Ishikawa (cell line): Measurements from ENCODE around the gene POLH.
A peak's percentile ranks its signal among the peaks of the same experiment; 100 is the strongest.

Experiments used
- CEBPB ChIP-seq: IDR thresholded peaks from 2 replicates; pipeline ENCODE4 v1.6.1; 2012
- CREB1 ChIP-seq: IDR thresholded peaks from 2 replicates; pipeline ENCODE4 v1.6.1; 2012; ENCODE audit warnings: low read depth
- EGR1 ChIP-seq: IDR thresholded peaks from 2 replicates; pipeline ENCODE4 v1.6.1; 2012
- EP300 ChIP-seq: IDR thresholded peaks from 2 replicates; pipeline ENCODE4 v1.6.1; 2012; ENCODE audit warnings: borderline replicate concordance
- FOXM1 ChIP-seq: IDR thresholded peaks from 2 replicates; pipeline ENCODE4 v1.6.1; 2012; ENCODE audit warnings: low read depth, borderline replicate concordance
- MAX ChIP-seq: IDR thresholded peaks from 2 replicates; pipeline ENCODE4 v1.6.1; 2012
- NFIC ChIP-seq: IDR thresholded peaks from 2 replicates; pipeline ENCODE4 v1.6.1; 2012
- RAD21 ChIP-seq: IDR thresholded peaks from 2 replicates; pipeline ENCODE4 v1.6.1; 2012; ENCODE audit warnings: low read depth
- REST ChIP-seq: IDR thresholded peaks from 2 replicates; pipeline ENCODE4 v1.6.1; 2012; ENCODE audit warnings: low read depth, mild to moderate bottlenecking
- TAF1 ChIP-seq: IDR thresholded peaks from 2 replicates; pipeline ENCODE4 v1.6.1; 2012; ENCODE audit warnings: low read depth, mild to moderate bottlenecking
- TCF12 ChIP-seq: IDR thresholded peaks from 2 replicates; pipeline ENCODE4 v1.6.1; 2012; ENCODE audit warnings: low read depth
- TEAD4 ChIP-seq: IDR thresholded peaks from 2 replicates; pipeline ENCODE4 v1.6.1; 2012
- USF1 ChIP-seq: IDR thresholded peaks from 2 replicates; pipeline ENCODE4 v1.6.1; 2012
- YY1 ChIP-seq: IDR thresholded peaks from 2 replicates; pipeline ENCODE4 v1.6.1; 2012; ENCODE audit warnings: low read depth
- ZBTB7A ChIP-seq: IDR thresholded peaks from 2 replicates; pipeline ENCODE4 v1.6.1; 2012; ENCODE audit warnings: low read depth

The POLH gene

GRCh38 chr6:43544461-43544860, 31.5 kb upstream of the POLH start:
- no peak for TF ChIP-seq RAD21
- TF ChIP-seq TAF1, result no peak
- no peak for TF ChIP-seq YY1
- no peak for TF ChIP-seq FOXM1
- TF ChIP-seq CEBPB, result no peak
- no peak for TF ChIP-seq CREB1

- TF ChIP-seq MAX, result no peak
- no peak for TF ChIP-seq TEAD4
- no peak for TF ChIP-seq NFIC
- TF ChIP-seq EP300, result no peak
- TF ChIP-seq USF1, result no peak
- TF ChIP-seq TAF1, result no peak
- no peak for TF ChIP-seq YY1
- no peak for TF ChIP-seq REST
- no peak for TF ChIP-seq FOXM1
- no peak for TF ChIP-seq RAD21
- no peak for TF ChIP-seq CEBPB
- TF ChIP-seq CREB1, result no peak
- no peak for TF ChIP-seq ZBTB7A
These were observed 28.8 kb upstream of the POLH start for GRCh38 chr6:43547222-43547621.

GRCh38 chr6:43559328-43559727, 16.7 kb upstream of the POLH start:
- TF ChIP-seq MAX, result no peak
- TF ChIP-seq CEBPB, result no peak
- no peak for TF ChIP-seq TEAD4
- TF ChIP-seq REST, result no peak
- TF ChIP-seq NFIC, result no peak
- no peak for TF ChIP-seq RAD21
- no peak for TF ChIP-seq CREB1
- no peak for TF ChIP-seq USF1
- TF ChIP-seq EP300, result no peak
- no peak for TF ChIP-seq EGR1
- no peak for TF ChIP-seq YY1
- no peak for TF ChIP-seq ZBTB7A
- TF ChIP-seq TCF12, result no peak
- TF ChIP-seq FOXM1, result no peak
- TF ChIP-seq TAF1, result no peak

- peak; percentile 52 for TF ChIP-seq TEAD4
- no peak for TF ChIP-seq REST
- 0 out of 2 replicates have a peak, but pooled peaks have one; percentile 17 for TF ChIP-seq CREB1
- TF ChIP-seq NFIC, result no peak
- TF ChIP-seq CEBPB, result peak; percentile 88
- TF ChIP-seq USF1, result no peak
- TF ChIP-seq YY1, result no peak
These were observed 5.0 kb upstream of the POLH start for GRCh38 chr6:43570876-43571441.
